Measurements from ENCODE around the gene CSNK2B. TPM values are rescaled to one million over a fixed set of nuclear protein-coding genes. Genes with fewer than 3 reads are reported as not detected.

Gene CSNK2B
- total RNA-seq, 1 experiment from 2014 or later = 88.8 TPM

DNA sequence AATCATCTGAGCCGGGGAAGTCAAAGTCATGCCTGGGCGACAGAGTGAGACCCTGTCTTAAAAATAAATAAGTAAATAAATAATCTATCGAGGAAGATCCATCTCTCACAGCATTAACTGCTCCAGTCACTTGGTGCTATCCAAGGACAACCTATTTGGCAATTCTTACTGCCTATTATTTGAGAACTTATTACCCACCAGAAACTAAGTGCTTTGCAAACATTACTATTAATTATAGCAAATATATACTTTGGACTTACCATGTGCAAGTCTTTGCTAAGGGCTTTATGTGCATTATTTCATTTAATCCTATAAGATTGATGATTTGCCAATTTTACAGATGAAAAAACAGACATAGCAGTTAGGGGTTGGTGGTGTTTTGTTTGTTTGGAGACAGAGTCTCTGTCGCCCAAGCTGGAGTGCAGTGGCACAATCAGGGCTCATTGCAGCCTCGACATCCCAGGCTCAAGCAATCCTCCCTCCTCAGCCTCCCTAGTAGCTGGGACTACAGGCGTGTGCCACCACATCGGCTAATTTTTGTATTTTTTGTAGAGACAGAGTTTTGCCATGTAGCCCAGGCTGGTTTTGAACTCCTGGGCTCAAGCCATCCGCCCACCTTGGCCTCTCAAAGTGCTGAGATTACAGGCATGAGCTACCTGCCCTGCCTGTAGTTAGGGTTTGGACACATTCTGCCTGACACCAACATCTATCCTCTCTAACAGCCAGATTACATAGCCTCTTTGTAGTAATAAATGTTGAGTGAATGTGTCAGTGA is 11.1 kb upstream of the CSNK2B start:
- DNase-seq = no peak
- Histone ChIP-seq H3K4me3 (no peak overlapping the region), H3K27me3 (no peaks in the 10 kb centered on the region), H3K36me3 (peaks cover 8% of the 10 kb centered on the region; the same call in 1 of the 2 replicates), H3K9me3 (no peaks in the 10 kb centered on the region)

DNA sequence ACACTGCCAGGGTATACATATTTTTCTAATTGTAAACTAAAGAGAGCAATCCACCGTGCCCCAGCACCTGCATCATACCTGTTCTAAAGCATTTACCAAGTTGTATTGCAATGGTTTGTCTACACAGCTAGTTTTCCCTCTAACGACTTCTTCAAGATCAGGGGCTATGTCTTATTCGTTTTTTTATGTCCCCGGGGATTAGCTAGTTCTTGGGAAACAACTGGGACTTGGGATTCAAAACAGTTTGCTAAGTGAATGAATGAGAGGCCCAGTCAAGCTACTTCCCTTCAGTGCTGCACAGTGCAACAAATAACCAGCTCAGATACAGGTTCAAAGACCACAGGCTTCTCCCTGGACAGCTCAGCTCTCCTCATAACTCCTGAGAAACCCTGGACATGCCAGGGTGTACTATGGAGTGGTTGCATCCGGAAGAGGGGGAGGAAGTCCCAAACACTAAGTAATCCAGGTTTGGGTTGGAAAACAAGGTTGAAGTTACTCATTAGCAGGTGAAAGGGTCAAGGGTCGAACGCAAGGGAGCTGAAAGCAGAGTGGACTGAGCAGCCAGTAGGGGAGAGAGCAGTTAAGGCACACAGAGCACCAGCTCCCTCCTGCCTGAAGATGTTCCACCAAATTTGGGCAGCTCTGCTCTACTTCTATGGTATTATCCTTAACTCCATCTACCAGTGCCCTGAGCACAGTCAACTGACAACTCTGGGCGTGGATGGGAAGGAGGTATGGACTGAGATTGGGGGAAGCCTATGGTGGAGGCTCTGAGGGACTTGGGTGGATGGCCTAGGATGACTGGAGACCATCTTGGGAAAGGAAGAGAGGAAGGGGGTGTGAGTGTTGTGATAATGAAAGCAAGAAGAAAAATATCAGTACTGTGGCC is 10.3 kb upstream of the CSNK2B start, which contains the start of gene APOM:
TSS of gene APOM (plus strand) at position 546 of the 889 bp plus-strand sequence. CDS start at position 619, 73 bp downstream.
- no peak for DNase-seq
- H3K27me3 ChIP-seq = no peaks in the 10 kb centered on the region
- peaks cover 8% of the 10 kb centered on the region; the same call in 1 of the 2 replicates for H3K36me3 ChIP-seq
- no peak within 1 kb of the TSS for H3K4me3 ChIP-seq
- no peaks in the 10 kb centered on the region for H3K9me3 ChIP-seq

DNA sequence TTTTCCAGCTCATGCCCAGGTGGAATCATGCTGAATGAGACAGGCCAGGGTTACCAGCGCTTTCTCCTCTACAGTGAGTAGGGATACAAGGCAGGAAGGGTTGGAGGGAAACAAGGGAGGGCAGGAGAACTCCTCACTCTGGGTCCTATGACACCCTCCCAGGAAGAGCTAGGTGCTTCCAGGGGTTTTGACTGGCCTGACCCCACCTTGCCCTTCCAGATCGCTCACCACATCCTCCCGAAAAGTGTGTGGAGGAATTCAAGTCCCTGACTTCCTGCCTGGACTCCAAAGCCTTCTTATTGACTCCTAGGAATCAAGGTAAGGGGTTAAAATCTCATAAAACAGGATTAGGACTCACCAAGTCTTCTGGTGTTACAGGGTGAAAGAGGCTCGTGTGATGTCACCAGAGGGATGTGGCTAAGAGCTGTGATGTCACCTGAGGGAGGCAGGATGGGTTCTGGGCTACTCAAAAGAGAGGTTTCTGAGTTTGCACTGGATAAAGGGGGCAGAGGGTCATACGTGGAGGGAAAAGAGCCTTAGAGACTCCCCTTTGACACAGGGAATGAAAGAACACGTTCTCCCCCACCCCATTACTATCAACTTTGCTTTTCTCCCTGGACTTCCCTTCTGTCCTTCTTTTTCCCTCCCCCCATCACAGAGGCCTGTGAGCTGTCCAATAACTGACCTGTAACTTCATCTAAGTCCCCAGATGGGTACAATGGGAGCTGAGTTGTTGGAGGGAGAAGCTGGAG is 8.3 kb upstream of the CSNK2B start:
- no peak overlapping the region for H3K4me3 ChIP-seq
- no peaks in the 10 kb centered on the region for H3K27me3 ChIP-seq
- DNase-seq = no peak
- no peaks in the 10 kb centered on the region for H3K9me3 ChIP-seq
- H3K36me3 ChIP-seq = peaks cover 7% of the 10 kb centered on the region; the same call in 1 of the 2 replicates

DNA sequence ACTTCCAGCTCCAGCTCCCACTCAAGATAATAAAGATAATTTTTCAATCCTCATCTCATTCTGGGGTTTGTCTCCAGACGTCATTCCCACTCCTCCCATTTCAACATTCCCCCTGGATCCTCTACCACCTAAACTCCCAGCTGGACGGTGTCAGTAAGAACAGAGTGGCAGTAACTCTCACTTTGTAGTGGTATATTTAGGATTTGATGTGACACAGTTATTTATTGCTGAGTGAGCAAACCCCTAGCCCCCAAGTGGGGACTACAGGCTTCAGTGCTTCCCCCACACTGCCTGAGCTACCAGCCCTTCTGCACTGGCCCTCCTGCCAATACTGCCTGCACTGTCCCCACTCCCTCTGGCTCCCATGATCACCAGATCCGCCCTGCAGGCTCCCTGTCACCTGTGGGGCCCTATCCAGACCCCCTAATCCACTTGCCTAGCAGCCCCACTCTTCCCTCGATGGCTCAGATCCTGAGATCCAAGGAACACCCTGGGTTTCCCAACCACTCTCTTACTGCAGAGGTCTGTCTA is 7.7 kb upstream of the CSNK2B start:
- H3K36me3 ChIP-seq = peaks cover 5% of the 10 kb centered on the region
- H3K9me3 ChIP-seq = no peaks in the 10 kb centered on the region
- DNase-seq = no peak
- no peaks in the 10 kb centered on the region for H3K27me3 ChIP-seq
- H3K4me3 ChIP-seq = no peak overlapping the region

DNA sequence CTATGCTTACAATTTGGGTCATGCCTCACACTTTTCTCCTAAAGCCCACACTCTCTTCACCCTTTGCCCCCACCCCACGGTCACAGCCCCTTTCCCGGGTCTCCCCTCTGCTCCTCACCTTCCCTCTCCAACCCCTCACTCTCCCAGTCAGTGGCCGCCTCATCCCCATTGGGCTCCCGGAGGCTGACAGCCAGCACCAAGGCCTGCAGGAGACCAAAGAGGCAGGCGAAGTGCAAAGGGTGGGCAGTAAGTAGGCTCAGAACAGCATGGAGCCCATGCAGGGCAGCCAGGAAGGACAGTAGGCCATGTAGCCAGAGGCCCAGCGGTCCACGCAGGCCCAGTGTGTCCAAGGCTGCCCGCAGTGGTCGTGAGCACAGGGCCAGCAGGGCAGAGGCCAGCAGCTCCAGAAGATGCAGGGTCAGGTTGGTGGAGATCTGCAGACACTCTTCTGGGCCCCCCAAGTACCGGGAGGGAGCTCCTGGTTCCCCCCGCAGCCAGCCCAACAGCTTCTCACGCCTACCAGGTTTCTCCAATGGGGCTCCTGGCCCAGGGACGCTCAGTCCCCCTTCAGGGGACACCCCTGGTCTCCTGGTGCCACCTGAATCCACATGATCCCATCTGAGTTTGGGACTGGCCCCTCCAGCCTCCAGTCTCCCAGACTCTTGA is 6.8 kb upstream of the CSNK2B start:
- H3K27me3 ChIP-seq = no peaks in the 10 kb centered on the region
- DNase-seq = no peak
- H3K9me3 ChIP-seq = no peaks in the 10 kb centered on the region
- peak overlapping the region; percentile 63 for H3K4me3 ChIP-seq
- H3K36me3 ChIP-seq = peaks cover 12% of the 10 kb centered on the region

DNA sequence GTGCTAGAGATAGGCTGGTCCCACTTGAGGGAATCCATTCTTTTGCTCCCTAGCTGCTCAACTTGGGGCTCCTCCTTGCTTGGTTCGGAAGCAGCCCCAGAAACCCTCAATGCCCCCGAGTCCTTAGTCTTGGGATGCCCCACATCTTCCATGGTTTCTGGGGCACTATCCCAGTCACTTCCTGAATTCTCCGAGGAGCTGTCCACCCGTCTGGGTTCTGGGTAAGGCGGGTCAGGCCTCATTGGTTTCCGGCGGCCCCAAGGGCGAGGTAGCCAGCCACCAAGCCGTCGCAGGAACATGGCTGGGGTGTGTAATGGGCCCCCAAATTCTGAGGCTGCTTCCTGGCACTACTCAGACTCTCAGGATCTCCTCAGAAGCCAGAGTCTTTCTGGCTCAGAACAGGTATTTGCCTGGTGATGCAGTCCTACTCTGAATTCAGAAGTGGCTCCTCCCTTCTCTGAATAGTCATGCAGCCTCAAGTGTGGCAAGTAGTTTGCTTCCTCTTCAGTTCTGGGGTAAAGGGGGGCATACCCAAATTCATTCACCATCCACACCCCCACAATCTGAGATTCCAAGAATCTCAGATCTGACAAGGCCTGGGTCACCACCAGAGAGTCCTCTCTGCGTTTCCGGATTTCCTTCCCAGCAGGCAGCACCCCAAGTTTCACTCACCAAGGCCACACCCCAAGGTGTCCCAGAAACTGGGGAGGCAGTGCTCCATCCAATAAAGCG is 6.1 kb upstream of the CSNK2B start:
- H3K4me3 ChIP-seq = peak overlapping the region; percentile 63
- DNase-seq = no peak
- H3K9me3 ChIP-seq = no peaks in the 10 kb centered on the region
- no peaks in the 10 kb centered on the region for H3K27me3 ChIP-seq
- peaks cover 12% of the 10 kb centered on the region for H3K36me3 ChIP-seq

DNA sequence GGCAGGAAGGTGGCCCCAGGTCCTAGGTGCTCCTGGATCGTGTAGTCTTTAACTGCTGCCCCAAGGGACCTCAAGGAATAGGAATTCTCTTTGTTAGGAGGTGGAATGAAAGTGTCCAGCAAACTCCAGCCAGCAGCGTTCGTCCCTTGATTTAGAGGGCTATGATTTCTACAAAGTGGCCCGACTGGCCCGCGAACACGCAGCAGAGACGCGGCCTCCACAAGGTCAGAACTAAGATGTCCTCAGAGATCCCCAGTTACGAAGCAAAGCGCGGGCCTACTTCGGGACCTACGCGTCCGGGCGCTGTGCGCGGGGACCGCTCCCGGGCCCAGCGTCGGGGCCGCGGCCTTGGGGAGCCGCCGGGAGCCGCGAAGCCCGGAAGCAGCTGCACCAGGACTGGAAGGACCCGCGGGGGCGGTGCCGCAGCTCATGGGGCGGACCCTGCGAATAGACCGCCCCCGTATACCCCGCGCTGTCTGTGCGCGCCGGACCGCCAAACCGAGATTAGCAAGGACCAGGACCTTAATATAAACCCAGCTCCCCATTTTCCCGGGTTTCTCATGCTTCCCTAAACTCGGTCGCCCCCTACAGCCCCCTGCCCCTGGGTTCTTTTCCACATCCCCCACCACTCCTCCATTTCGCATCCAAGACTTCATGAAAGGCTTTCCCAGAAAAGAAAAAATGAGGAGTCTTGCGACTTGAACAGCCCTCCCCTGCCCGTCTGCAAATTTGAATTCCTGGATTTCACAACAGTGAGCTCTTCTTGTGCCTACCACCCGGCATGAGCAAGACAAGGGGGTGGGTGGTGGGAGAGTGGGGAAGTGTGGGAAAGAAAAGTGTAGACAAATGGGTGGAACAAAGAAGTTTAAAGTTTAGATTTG is 5.3 kb upstream of the CSNK2B start, which contains the start of gene C6orf47:
TSS of gene C6orf47 (minus strand) at position 398 of the 881 bp plus-strand sequence. CDS start 831 bp downstream, outside the sequence.
- Histone ChIP-seq H3K9me3 (no peaks in the 10 kb centered on the region), H3K36me3 (peaks cover 12% of the 10 kb centered on the region), H3K27me3 (no peaks in the 10 kb centered on the region)

DNA sequence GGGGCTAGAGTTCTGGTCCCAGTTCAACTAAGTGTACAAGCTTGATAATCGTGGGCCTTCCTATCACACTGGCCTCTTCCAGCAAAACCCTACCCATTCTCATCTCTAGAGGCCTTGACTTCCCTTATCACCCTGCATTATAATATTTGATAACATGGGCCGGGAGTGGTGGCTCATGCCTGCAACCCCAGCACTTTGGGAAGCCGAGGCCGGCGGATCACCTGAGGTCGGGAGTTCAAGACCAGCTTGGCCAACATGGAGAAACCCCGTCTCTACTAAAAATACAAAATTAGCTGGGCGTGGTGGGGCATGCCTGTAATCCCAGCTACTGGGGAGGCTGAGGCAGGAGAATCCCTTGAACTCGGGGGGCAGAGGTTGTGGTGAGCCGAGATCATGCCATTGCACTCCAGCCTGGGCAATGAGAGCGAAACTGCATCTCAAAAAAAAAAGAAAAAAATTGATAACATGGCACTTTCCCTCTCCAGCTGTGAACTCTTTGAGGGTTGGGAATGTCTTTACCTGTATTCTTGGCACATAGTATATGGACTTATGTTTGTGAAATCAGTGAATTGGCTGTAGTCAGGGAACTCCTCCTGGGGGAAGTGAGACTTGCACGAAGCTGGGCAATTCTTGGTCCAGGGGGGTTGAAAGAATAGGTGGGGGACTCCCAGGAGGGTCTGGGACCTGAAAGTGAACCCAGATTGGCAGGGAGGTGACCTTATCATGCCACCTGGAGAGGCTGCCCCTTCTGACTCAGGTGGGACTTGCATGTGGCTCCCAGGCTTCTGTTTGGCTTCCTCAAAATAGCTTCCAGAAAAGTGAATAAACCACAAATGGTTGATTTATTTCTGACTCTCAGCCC is 4.4 kb upstream of the CSNK2B start:
- Histone ChIP-seq H3K36me3 (peaks cover 15% of the 10 kb centered on the region), H3K27me3 (no peaks in the 10 kb centered on the region), H3K4me3 (peak overlapping the region; percentile 63), H3K9me3 (no peaks in the 10 kb centered on the region)
- no peak for DNase-seq

More for the DNA sequence above, 5.3 kb upstream of the CSNK2B start, which contains the start of gene C6orf47:
- H3K4me3 ChIP-seq = peak within 1 kb of the TSS; percentile 63
- peak; percentile 76 for DNase-seq

DNA sequence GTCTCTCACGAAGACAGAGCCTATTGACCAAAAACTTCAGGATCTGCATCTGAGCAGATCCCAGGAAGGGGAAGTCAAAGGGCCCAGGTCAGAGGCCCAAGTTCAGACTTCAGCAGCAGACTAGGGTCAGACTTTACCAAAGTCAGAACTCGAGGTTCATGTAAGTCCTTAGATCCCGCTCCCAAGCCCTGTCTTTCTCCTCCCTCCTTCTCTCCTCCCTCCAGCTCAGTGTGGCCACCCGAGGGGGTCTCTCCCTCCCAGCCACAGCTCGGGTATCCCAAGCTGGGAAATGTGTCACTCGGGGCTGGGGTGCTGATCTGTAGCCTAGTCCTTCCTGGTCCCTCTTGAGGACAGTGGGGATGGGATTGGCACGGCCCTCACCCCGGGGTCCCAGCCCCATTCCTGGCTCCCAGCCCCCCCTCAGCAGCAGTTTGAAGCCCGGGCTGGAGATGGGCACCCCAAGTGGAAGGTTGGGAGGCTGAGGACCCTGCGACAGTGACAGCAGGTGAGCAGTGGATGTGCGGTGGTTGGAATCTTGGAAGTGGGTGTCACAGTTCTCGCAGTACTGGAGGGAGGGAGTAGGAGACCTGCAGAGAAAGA is 3.7 kb upstream of the CSNK2B start:
- no peaks in the 10 kb centered on the region for H3K9me3 ChIP-seq
- no peak overlapping the region for H3K4me3 ChIP-seq
- H3K27me3 ChIP-seq = no peaks in the 10 kb centered on the region
- H3K36me3 ChIP-seq = peaks cover 21% of the 10 kb centered on the region
- DNase-seq = no peak

DNA sequence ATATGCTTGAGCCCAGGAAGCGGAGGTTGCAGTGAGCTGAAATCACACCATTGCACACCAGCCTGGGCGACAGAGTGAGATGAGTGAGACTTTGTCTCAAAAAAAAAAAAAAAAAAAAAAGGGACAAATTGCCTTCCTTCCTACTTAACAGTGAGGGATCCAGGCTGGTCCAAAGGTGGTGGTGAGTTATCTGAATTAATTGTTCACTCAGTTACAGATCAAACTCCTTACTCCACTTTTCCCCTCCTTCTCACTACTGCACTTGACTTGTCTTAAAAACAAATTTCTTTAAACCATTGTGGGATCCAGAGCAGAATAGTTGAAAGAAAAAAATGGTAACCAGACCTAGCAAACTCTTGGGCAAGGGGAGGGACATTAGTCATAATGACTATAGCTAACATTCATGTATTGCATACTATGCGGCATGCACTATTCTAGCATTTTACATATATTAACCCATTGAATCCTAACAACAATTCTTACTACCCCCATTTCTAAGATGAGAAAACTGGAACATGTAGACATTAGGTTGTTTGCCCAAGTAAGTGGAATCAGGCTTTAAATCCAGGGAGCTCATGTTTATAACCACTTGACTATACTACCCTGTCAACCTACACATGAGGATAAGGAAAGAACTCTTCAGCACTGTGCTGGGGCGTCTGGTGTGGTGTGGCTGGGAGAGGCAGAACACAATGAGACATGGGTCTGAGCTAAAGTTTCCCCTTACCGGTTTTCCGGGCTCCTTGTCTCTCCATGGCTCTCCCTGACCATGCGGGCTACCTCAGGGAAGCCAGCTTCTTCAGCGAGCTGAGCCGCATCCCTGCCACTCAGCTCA is 2.5 kb upstream of the CSNK2B start:
- Histone ChIP-seq H3K9me3 (no peaks in the 10 kb centered on the region), H3K4me3 (peak overlapping the region; percentile 78), H3K27me3 (no peaks in the 10 kb centered on the region), H3K36me3 (peaks cover 32% of the 10 kb centered on the region)
- no peak for DNase-seq

DNA sequence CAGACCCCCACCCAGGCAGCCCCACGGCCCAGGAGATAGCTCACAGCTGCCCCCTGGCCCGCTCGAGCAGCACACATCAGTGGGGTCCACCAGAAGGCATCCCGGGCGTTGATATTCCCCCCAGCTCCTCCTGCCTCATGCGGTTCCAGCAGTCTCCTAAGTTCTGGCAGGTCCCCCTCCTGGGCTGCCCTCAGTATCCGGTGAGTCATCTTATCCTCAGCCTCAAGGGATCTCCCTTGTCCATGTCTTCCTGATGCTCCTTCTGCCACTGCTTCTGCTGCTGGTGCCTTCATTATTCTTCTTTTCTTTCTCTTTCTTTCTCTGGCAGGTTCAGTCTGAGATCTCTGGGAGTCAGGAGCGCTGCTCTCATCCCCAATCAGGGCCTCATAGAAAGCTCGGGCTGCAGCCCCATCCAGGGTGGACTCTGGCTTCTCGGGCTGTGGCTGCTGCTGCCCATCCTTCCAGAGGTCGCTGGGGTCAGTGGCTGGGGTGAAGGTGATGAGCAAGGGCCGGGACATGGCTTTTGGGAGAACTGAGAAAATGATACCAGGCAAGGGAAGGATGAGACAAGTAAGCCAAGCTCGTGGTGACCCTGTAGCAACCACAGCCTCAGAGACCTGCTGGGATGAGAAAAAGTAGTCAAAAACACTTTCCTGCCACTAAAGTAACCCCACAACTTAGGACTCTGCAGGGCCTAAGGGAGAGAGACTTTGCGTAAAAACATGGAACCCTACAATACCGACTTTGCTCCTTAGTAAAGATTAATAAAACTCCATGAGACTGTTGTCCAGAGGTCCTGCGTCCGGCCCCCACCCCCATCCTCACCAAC is 1.7 kb upstream of the CSNK2B start:
- Histone ChIP-seq H3K4me3 (peak overlapping the region; percentile 78), H3K36me3 (peaks cover 39% of the 10 kb centered on the region), H3K27me3 (no peaks in the 10 kb centered on the region), H3K9me3 (no peaks in the 10 kb centered on the region)
- peak; percentile 70 for DNase-seq

Measured in MG63 (cell line).